ENCODE results near the gene SYT12.
"Not testable (repeated sequence)": the region's sequence is repeated elsewhere in the genome, so short reads cannot be mapped to it uniquely, and the experiment has no call there.

Gene SYT12

GRCh38 chr11:66999555-66999954 is 23.4 kb upstream of the SYT12 start:
- no peak for DNase-seq

- DNase-seq, result no peak
These were observed 21.6 kb upstream of the SYT12 start for GRCh38 chr11:67001332-67001731.

- DNase-seq, result no peak
These were observed 20.5 kb upstream of the SYT12 start for GRCh38 chr11:67002297-67002913.

GRCh38 chr11:67002921-67003411 is 20.0 kb upstream of the SYT12 start:
- no peak for DNase-seq

GRCh38 chr11:67005200-67005599 is 17.7 kb upstream of the SYT12 start:
- not testable (repeated sequence) for DNase-seq

DNA sequence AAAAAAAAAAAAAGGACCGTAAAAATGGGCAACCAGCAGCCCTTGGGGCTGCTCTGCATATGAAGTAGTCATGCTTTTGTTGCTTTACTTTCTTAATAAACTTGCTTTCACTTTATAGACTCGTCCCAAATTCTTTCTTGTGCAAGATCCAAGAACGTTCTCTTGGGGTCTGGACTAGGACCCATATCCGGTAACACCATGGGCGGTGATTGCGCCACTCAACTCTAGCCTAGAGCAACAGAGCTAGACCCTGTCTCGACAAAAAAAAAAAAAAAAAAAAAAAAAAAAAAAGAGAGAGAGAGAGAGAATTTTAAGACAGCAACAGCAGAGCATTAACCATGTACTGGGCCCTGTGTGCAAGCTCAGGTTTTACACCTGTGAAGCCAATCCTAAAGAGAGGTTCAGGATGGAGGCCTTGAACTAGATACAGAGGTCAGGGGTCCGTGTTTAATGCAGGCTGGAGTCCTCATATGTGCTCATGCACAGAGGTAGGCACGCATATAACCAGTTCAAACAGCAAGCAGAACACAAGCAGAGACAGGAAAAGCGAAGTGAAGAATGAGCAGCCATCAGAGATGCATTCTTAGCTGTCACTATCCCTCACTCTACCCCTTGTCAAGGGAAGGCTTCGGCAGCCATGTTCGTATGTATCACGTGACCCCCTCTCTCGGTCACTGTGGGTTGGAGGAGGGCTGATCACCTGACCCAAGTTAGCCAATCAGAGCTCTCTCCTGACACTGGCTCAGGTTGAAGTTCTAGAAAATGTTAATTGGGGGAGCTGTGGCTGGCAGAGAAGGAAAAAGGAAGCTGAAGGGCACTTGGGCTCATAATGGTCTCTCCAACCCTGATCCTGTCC is 16.7 kb upstream of the SYT12 start:
- no peak for DNase-seq

DNA sequence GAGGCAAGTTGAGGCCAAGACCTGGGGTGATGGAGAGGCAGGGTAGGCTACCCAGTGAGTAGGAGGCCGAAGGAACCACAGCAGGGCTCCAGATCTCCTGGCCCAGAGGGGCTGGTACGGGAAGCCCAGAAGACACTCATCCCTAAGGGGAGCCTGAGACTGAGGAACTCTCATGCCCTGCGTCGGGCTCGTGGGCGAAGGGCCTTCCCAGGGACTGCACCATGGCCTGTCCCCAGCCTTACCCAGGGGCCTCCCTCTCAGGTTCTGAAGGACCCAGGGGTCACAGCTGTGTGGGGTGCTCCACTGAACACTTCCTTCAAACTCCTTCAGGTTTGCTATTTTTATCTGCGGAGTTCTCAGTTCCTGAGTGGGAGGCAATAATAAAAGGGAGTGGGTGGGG is 15.8 kb upstream of the SYT12 start:
- no peak for DNase-seq

DNA sequence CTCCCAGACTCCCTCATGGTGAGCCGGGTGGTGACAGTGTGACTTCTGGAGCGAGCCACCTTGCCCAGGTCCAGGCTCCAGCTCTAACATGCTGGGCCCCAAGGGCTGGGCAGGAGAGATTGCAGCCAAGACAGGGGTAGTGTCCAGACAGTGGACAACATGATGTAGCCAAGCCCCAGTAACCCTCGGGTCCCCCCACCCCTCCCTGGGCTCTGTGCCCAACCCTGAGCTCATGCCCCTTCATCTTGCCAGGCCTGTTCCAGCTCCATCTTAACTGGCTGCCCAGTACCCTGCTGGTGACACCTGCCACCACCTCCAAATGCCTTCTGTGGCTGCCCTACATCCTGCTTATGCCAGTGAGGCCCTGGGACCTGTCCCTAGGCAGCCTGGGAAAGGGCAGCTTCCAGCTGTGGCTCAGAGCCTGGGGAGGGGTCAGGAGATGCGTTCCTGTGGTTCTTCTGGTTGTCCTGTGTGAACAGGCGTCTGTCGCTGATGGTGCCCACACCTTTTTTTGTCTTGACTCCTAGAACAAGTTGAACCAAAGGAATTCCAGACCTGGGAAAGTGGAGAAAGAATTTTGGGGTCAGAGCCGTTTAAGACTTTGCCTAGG is 12.5 kb upstream of the SYT12 start:
- DNase-seq, result no peak

GRCh38 chr11:67013511-67014045 is 9.4 kb upstream of the SYT12 start:
- DNase-seq, result no peak

DNA sequence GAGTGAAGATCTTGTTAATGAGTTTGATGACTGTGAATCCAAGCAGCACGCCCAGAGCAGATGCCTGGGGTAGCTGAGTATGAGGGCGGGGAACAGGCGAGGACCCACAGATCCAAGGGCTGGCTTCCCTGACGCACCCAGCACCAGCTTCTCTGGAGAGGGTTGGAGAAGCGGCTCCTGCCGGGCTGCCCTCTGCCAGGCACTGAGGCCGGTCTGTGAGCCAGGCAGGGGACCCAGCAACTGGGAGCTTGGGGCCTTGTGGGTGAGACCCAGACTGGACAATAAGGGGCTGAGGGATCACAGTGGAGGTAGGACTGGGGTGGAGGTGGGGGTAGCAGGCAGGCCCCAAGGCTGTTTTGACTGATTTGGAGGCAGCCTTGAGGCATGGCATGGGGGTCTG is 8.6 kb upstream of the SYT12 start:
- DNase-seq, result no peak

DNA sequence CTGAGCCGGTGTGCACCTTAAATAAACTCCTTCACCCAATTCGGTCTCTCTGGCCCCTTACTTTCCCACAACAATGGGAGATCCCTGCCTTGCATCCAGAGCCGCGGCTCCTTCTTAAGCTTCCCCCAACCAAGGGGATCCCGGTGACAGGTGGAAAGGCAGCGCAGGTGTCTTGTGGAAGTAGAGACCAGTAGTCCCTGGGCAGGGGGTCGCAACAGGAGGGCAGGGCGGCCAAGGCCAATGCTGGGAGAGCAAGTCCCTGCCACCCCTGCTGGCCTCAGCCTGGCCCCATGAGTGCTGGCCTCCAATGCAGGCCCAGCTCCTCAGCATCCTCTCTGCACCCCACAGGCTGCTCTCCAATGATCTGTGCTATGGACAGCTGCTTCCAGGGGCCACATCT is 7.9 kb upstream of the SYT12 start:
- no peak for DNase-seq

DNA sequence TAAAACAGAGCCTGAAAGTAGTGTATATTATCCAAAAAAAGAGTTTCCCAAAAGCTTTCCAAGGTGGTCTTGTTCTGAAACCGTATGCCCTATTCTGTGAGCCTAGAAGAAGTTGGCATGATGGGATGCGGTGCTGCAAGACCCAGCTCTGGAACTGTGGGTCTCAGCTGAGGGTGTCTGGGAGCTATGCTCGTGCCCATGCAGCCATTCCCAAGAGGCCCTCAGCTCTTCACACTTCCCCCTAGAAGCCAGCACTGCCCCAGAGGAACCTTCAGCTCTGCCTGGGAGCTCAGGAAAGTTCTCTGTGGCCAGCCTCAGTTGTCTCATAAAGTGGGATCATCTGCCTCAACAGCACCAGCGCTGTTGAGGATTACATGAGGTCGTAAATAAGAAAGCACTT is 6.4 kb upstream of the SYT12 start:
- DNase-seq, result no peak

DNA sequence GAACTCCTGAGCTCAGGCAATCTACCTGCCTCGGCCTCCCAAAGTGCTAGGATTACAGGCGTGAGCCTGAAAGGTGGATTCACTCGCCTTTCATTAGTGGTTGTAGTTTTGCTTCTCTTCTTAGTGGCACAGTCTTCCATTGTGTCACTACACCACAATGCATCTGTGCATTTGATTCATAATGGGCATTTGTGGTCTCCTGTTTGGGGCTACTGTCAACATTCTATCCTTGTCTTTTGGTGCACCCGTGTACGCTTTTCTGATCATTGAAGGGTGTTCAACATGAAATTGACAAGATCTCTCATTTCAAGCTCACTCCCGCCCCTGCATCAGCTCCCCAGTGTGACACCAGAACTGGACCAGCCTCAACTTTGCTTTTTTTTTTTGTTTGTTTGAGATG is 2.0 kb upstream of the SYT12 start:
- no peak for DNase-seq

GRCh38 chr11:67022341-67022933 is 497 bp upstream of the SYT12 start:
- peak; percentile 61 for DNase-seq

- DNase-seq, result no peak
These were observed 1.0 kb downstream of the SYT12 start for GRCh38 chr11:67023957-67024353.

- DNase-seq, result no peak
These were observed 1.5 kb downstream of the SYT12 start for GRCh38 chr11:67024410-67024809.

- DNase-seq, result no peak
These were observed 2.0 kb downstream of the SYT12 start for GRCh38 chr11:67024966-67025365.

- no peak for DNase-seq
These were observed 2.8 kb downstream of the SYT12 start for GRCh38 chr11:67025750-67026149.

- DNase-seq, result no peak
These were observed 4.0 kb downstream of the SYT12 start for GRCh38 chr11:67026941-67027340.

- no peak for DNase-seq
These were observed 4.6 kb downstream of the SYT12 start for GRCh38 chr11:67027483-67027930.

- DNase-seq, result peak; percentile 26
These were observed 5.1 kb downstream of the SYT12 start for GRCh38 chr11:67027943-67028542.

DNA sequence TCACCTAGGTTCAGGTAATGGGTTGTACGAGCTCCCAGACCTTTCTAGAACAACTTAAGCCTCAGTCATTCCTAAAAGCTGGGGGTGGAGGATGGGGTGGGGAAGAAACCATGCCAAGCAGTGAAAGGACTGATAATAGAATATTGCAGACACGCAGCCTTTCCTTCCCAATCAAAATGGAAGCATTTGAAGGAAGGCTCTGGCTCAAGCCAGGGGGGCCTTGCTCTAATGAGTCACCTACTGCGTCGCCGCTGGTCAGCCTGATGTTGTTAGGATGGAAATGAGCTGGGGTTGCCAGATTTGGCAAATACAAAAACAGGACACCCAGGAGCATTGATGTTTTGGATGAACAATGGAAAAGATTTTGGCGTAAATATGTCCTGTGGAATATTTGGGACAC is 6.2 kb downstream of the SYT12 start:
- DNase-seq, result no peak

DNA sequence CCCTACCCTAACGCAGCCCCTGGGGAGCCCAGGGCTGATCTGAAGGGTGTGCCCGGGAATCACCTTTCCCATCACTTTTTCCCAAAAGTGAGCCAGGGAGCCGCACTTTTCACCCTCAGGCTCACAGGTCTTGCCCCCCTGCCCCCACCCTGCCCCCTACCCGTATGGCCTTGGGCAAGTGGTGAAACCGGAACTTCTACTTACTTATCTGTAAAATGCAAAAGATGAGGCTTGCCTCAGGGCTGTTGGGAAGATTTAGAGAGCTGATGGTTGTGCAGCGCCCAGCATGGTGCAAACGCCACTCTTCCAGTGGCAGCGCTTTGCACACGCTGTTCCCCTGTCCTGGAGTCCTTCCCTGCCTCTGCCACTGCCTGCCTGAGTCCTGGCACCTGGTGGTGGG is 8.0 kb downstream of the SYT12 start:
- DNase-seq, result no peak
